ENCODE results near the gene TGFBR3L.

The TGFBR3L gene

GRCh38 chr19:7931221-7932061 lies 16.8 kb downstream of the TGFBR3L start (continued):
- no peak for TF ChIP-seq PATZ1 (CRISPR knock-in tag; IDR thresholded peaks at IDR 0.05; ENCODE audit: borderline replicate concordance)
- no peak for TF ChIP-seq ZNF565 (CRISPR knock-in tag; conservative IDR thresholded peaks at IDR 0.05; ENCODE audit: low read depth)

- TF ChIP-seq TCF4 (CRISPR knock-in tag; IDR thresholded peaks at IDR 0.05; ENCODE audit: borderline replicate concordance) = no peak
- peak; percentile 96 for TF ChIP-seq ZFP3 (CRISPR knock-in tag; IDR thresholded peaks at IDR 0.05)
- no peak for ATAC-seq
Measured at GRCh38 chr19:7932276-7932929, 17.8 kb downstream of the TGFBR3L start.

- no peak for ATAC-seq
- TF ChIP-seq CREB5 (CRISPR knock-in tag; IDR thresholded peaks at IDR 0.05; ENCODE audit: low read depth) (no peak), ESRRG (CRISPR knock-in tag; IDR thresholded peaks at IDR 0.05) (no peak), ZFP3 (CRISPR knock-in tag; IDR thresholded peaks at IDR 0.05) (no peak), BACH2 (CRISPR knock-in tag; IDR thresholded peaks at IDR 0.05; ENCODE audit: borderline replicate concordance) (no peak), ZNF70 (CRISPR knock-in tag; IDR thresholded peaks at IDR 0.05) (no peak), ZFP30 (CRISPR knock-in tag; IDR thresholded peaks at IDR 0.05) (no peak), ARNTL (CRISPR knock-in tag; IDR thresholded peaks at IDR 0.05; ENCODE audit: borderline replicate concordance, low read depth) (no peak), ZNF565 (CRISPR knock-in tag; conservative IDR thresholded peaks at IDR 0.05; ENCODE audit: low read depth) (no peak)
Measured at GRCh38 chr19:7932930-7933300, 18.3 kb downstream of the TGFBR3L start.

- no peak for ATAC-seq
- TF ChIP-seq PPARA (CRISPR knock-in tag; IDR thresholded peaks at IDR 0.05; ENCODE audit: borderline replicate concordance) = no peak
Measured at GRCh38 chr19:7933411-7933810, 18.8 kb downstream of the TGFBR3L start.

- no peak for TF ChIP-seq TCF4 (CRISPR knock-in tag; IDR thresholded peaks at IDR 0.05; ENCODE audit: borderline replicate concordance)
- TF ChIP-seq ZFP30 (CRISPR knock-in tag; IDR thresholded peaks at IDR 0.05) = no peak
- no peak for TF ChIP-seq ZNF8 (CRISPR knock-in tag; IDR thresholded peaks at IDR 0.05)
- ATAC-seq = no peak
Measured at GRCh38 chr19:7933828-7934725, 19.4 kb downstream of the TGFBR3L start.

- TF ChIP-seq ZNF8 (CRISPR knock-in tag; IDR thresholded peaks at IDR 0.05) (no peak), SNAI2 (CRISPR knock-in tag; IDR thresholded peaks at IDR 0.05) (no peak), ZC3H10 (CRISPR knock-in tag; IDR thresholded peaks at IDR 0.05) (no peak), POU6F1 (CRISPR knock-in tag; IDR thresholded peaks at IDR 0.05; ENCODE audit: borderline replicate concordance, low read depth) (no peak), CREB5 (CRISPR knock-in tag; IDR thresholded peaks at IDR 0.05; ENCODE audit: low read depth) (no peak), ZNF70 (CRISPR knock-in tag; IDR thresholded peaks at IDR 0.05) (no peak)
- ATAC-seq = no peak
Measured at GRCh38 chr19:7934766-7935165, 20.1 kb downstream of the TGFBR3L start.

All from SK-N-SH treated with all-trans-retinoic acid at 6 μM for 48 hours (cell line).